IMR-90 (cell line): ENCODE results near the gene TPRX2. TPM values are rescaled to one million over a fixed set of nuclear protein-coding genes. Genes with fewer than 3 reads are reported as not detected.

Experiments used
- ATAC-seq: fragments of 200-7000 bp; cut with Tn5 transposase; 2 replicates; pipeline ENCODE4 v1.9.1; 2020; ENCODE audit warnings: low read depth, mild to moderate bottlenecking, moderate library complexity
- BruUV-seq: library from RNA; stranded (reverse); fragments of 400-500 nt; replicated peaks from 2 replicates; lab custom pipeline; 2021; lab: Mats Ljungman, UMichigan
- CTCF ChIA-PET: fragments of 300-600 bp; formaldehyde crosslinking; extraction: SDS; loops from one replicate; lab custom pipeline; 2021; ENCODE audit warnings: antibody characterized with exemption; lab: Yijun Ruan, JAX
- POLR2A ChIA-PET: fragments of 300-600 bp; sonication (Branson Sonifier 250); formaldehyde crosslinking; loops from one replicate; lab custom pipeline; 2022; ENCODE audit warnings: antibody characterized with exemption; ENCODE audit not compliant: unreplicated experiment; lab: Charles Lee
- DNase-seq: peaks from one replicate; pipeline ENCODE4 v3.0.0; 2013
- H2AFZ ChIP-seq: replicated peaks from 2 replicates; pipeline ENCODE3; 2013; ENCODE audit warnings: low read length, mild to moderate bottlenecking; ENCODE audit not compliant: poor library complexity
- H2AK5ac ChIP-seq: 2 replicates; pipeline ENCODE4 v1.6.1; 2013; ENCODE audit warnings: low read depth, low read length, inconsistent platforms
- H2AK9ac ChIP-seq: replicated peaks from 2 replicates; pipeline ENCODE3; 2013; ENCODE audit warnings: mild to moderate bottlenecking, low read depth, low read length, moderate library complexity; ENCODE audit not compliant: poor library complexity
- H2BK120ac ChIP-seq: 2 replicates; pipeline ENCODE4 v1.6.1; 2013; ENCODE audit warnings: low read depth, low read length, inconsistent platforms
- H2BK15ac ChIP-seq: 3 replicates; pipeline ENCODE4 v1.6.1; 2013; ENCODE audit warnings: low read depth, low read length, inconsistent platforms
- H2BK20ac ChIP-seq: 2 replicates; pipeline ENCODE4 v1.6.1; 2013; ENCODE audit warnings: low read depth, mild to moderate bottlenecking, inconsistent platforms, low read length, moderate library complexity
- H2BK5ac ChIP-seq: 2 replicates; pipeline ENCODE4 v1.6.1; 2013; ENCODE audit warnings: mild to moderate bottlenecking, low read depth, low read length, inconsistent platforms; ENCODE audit not compliant: poor library complexity, severe bottlenecking
- H3K14ac ChIP-seq: replicated peaks from 2 replicates; pipeline ENCODE4 v1.6.1; 2013; ENCODE audit warnings: low read depth, low read length, inconsistent platforms
- H3K18ac ChIP-seq: 2 replicates; pipeline ENCODE4 v1.6.1; 2013; ENCODE audit warnings: low read depth, low read length, control low read depth
- H3K23ac ChIP-seq: 2 replicates; pipeline ENCODE4 v1.6.1; 2013; ENCODE audit warnings: low read depth, low read length, inconsistent platforms
- H3K27ac ChIP-seq: 2 replicates; pipeline ENCODE4 v1.5.1; 2013; ENCODE audit warnings: mild to moderate bottlenecking, control low read depth, low read length; ENCODE audit not compliant: insufficient read depth
- H3K27me3 ChIP-seq: 2 replicates; pipeline ENCODE4 v1.6.1; 2013; ENCODE audit warnings: low read length; ENCODE audit not compliant: control insufficient read depth, insufficient read depth
- H3K36me3 ChIP-seq: 2 replicates; pipeline ENCODE4 v1.6.1; 2013; ENCODE audit warnings: low read length, mixed read lengths; ENCODE audit not compliant: control insufficient read depth, insufficient read depth
- H3K4ac ChIP-seq: 2 replicates; pipeline ENCODE4 v1.6.1; 2013; ENCODE audit warnings: low read depth, low read length, inconsistent platforms
- H3K4me1 ChIP-seq: 2 replicates; pipeline ENCODE4 v1.6.1; 2013; ENCODE audit warnings: low read length, mixed read lengths; ENCODE audit not compliant: control insufficient read depth, insufficient read depth
- H3K4me2 ChIP-seq: 2 replicates; pipeline ENCODE4 v1.6.1; 2013; ENCODE audit warnings: low read depth, mild to moderate bottlenecking, control low read depth, low read length, moderate library complexity
- H3K4me3 ChIP-seq: 2 replicates; pipeline ENCODE4 v1.5.1; 2013; ENCODE audit warnings: low read depth, mild to moderate bottlenecking, control low read depth, low read length, moderate library complexity; ENCODE audit not compliant: insufficient read depth
- H3K56ac ChIP-seq: 2 replicates; pipeline ENCODE4 v1.6.1; 2013; ENCODE audit warnings: low read length, inconsistent platforms; ENCODE audit not compliant: insufficient read depth; ENCODE audit errors: extremely low read depth
- H3K79me1 ChIP-seq, 2 experiments: 2 replicates each; pipeline ENCODE4 v1.6.1; 2013; ENCODE audit warnings: low read length in 2 of 2, inconsistent platforms in 1 of 2, low read depth in 1 of 2
- H3K9ac ChIP-seq: 2 replicates; pipeline ENCODE4 v1.6.1; 2013; ENCODE audit warnings: low read depth, low read length, control low read depth
- H3K9me1 ChIP-seq: 2 replicates; pipeline ENCODE4 v1.6.1; 2013; ENCODE audit warnings: low read length, inconsistent platforms; ENCODE audit not compliant: insufficient read depth
- H3K9me3 ChIP-seq: 2 replicates; pipeline ENCODE4 v1.6.1; 2013; ENCODE audit warnings: low read length; ENCODE audit not compliant: control insufficient read depth, insufficient read depth
- H4K20me1 ChIP-seq: 2 replicates; pipeline ENCODE4 v1.6.1; 2013; ENCODE audit warnings: low read length, inconsistent platforms; ENCODE audit not compliant: insufficient read depth
- H4K5ac ChIP-seq: 2 replicates; pipeline ENCODE4 v1.6.1; 2013; ENCODE audit warnings: mild to moderate bottlenecking, low read depth, low read length, control low read depth
- H4K8ac ChIP-seq, 2 experiments: 2 replicates each; pipeline ENCODE4 v1.6.1; 2013; ENCODE audit warnings: low read depth in 2 of 2, low read length in 2 of 2, control low read depth in 1 of 2, inconsistent platforms in 1 of 2
- H4K91ac ChIP-seq: 2 replicates; pipeline ENCODE4 v1.6.1; 2013; ENCODE audit warnings: low read depth, low read length, inconsistent platforms; ENCODE audit not compliant: insufficient read depth
- BHLHE40 ChIP-seq: fragments of 150-350 bp; IDR thresholded peaks from 2 replicates; pipeline ENCODE4 v1.6.1; 2016; ENCODE audit warnings: mild to moderate bottlenecking, low read depth, low read length
- MAZ ChIP-seq: IDR thresholded peaks from 2 replicates; pipeline ENCODE4 v1.6.1; 2012; ENCODE audit warnings: low read depth, mild to moderate bottlenecking, low read length, improper control_type of control experiment, moderate library complexity, borderline replicate concordance
- MXI1 ChIP-seq: IDR thresholded peaks from 2 replicates; pipeline ENCODE4 v1.6.1; 2012; ENCODE audit warnings: low read depth, mild to moderate bottlenecking, low read length, moderate library complexity, borderline replicate concordance
- POLR2A ChIP-seq: IDR thresholded peaks from 2 replicates; pipeline ENCODE4 v1.6.1; 2012; ENCODE audit warnings: mild to moderate bottlenecking, low read depth, low read length
- RAD21 ChIP-seq: IDR thresholded peaks from 2 replicates; pipeline ENCODE4 v1.6.1; 2012; ENCODE audit warnings: low read length, improper control_type of control experiment
- RCOR1 ChIP-seq: IDR thresholded peaks from 2 replicates; pipeline ENCODE4 v1.6.1; 2012; ENCODE audit warnings: mild to moderate bottlenecking, low read length, improper control_type of control experiment; ENCODE audit not compliant: insufficient replicate concordance
- RFX5 ChIP-seq: IDR thresholded peaks from 2 replicates; pipeline ENCODE4 v1.8.0; 2012; ENCODE audit warnings: low read depth, mild to moderate bottlenecking, low read length, moderate library complexity
- WGBS, 2 experiments: methylation state at CpG; one replicate each; pipeline versions ENCODE4 v1.1.5 to v1.1.7; 2013; ENCODE audit warnings: missing lambda C conversion rate in 2 of 2; ENCODE audit not compliant: insufficient read length in 1 of 2; ENCODE audit errors: extremely low coverage in 2 of 2; 5-methylcytosine and 5-hydroxymethylcytosine counted together
- dilution Hi-C: fragments of 300-500 bp; cut with HindIII; formaldehyde crosslinking; loops from one replicate; pipeline ENCODE4 v1.14.3; 2018; ENCODE audit warnings: low sequenced_read_pairs; ENCODE audit not compliant: unreplicated experiment
- in situ Hi-C: fragments of 300-500 bp; cut with MboI; formaldehyde crosslinking; loops from 3 replicates; pipeline ENCODE4 v1.14.3; 2019; ENCODE audit warnings: low sequenced_read_pairs, inconsistent platforms, mixed read lengths
- intact Hi-C: fragments of 100-400 bp; cut with micrococcal nuclease; formaldehyde crosslinking; loops from 2 replicates; pipeline ENCODE4 v1.10.0; 2022
- polyA plus RNA-seq, 3 experiments: library from polyadenylated mRNA; depleted of rRNA; stranded (reverse); fragments of >200 nt; gene quantifications; 2 replicates each; pipeline ENCODE4 v1.2.3, GENCODE V29; 2012; ENCODE audit warnings: low replicate concordance in 1 of 3
- total RNA-seq: library from RNA; depleted of rRNA; stranded (reverse); fragments of >200 nt; gene quantifications from 2 replicates; pipeline ENCODE4 v1.2.3, GENCODE V29; 2012
- TF ChIP-seq, protein P1 (sequence below): conservative IDR thresholded peaks from 2 replicates; pipeline ENCODE4 v1.5.1; 2012; ENCODE audit warnings: mild to moderate bottlenecking, low read depth, low read length, improper control_type of control experiment

The TPRX2 gene
- total and polyA plus RNA-seq, 2 of the 4 experiments (the other 2 are of a cell fraction): not detected

DNA sequence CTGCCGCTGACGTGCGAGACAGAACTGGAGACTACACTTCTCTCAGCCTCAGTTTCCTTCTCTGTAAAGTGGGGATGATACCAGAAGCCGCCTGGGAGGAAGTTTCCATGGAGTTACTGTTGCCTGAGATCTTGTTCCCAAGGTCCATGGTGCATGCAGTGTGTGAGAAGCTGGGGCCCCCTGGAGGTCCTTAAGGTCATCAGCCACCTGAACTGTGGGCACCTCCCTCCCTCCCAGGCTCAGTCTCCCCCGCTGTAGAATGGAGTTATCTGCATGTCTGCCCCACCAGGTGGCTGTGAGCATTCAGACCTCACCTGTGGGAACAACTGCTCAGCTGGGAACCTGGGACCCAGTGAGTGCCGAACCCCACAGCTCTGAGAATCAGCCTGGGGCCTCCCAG is 34.6 kb upstream of the TPRX2 start:
- no peak overlapping the region for H3K18ac ChIP-seq
- H2AK9ac ChIP-seq: no peak overlapping the region
- no peak overlapping the region for H2BK5ac ChIP-seq
- no peak overlapping the region for H4K5ac ChIP-seq
- no peaks in the 10 kb centered on the region for H4K20me1 ChIP-seq
- no peak overlapping the region for H3K14ac ChIP-seq
- H3K36me3 ChIP-seq: no peaks in the 10 kb centered on the region
- WGBS, 2 experiments: no CpG with 5 or more reads among the region's 6 CpGs
- dilution Hi-C loops: no loop called here
- H2AK5ac ChIP-seq: no peak overlapping the region
- H3K27ac ChIP-seq: no peak overlapping the region
- ATAC-seq (no peak), DNase-seq (no peak)
- H2BK15ac ChIP-seq: no peak overlapping the region
- in situ Hi-C loops: no loop called here
- no peak overlapping the region for H3K23ac ChIP-seq
- H3K9me1 ChIP-seq: no peaks in the 10 kb centered on the region
- H4K91ac ChIP-seq: no peak overlapping the region
- ChIA-PET CTCF (no interaction called here), POLR2A (no interaction called here)
- H3K4ac ChIP-seq: no peak overlapping the region
- H3K9me3 ChIP-seq: peaks cover 4% of the 10 kb centered on the region
- no TSS peak for BruUV-seq
- peaks cover 35% of the 10 kb centered on the region for H3K27me3 ChIP-seq
- H3K79me1 ChIP-seq: no peaks in the 10 kb centered on the region
- no peak for TF ChIP-seq RFX5
- TF ChIP-seq MXI1: no peak
- no peak for TF ChIP-seq MAZ
- no peak for TF ChIP-seq BHLHE40
- TF ChIP-seq RCOR1: no peak
- no peak for TF ChIP-seq POLR2A
- no peak for TF ChIP-seq RAD21
- TF ChIP-seq, protein P1, sequence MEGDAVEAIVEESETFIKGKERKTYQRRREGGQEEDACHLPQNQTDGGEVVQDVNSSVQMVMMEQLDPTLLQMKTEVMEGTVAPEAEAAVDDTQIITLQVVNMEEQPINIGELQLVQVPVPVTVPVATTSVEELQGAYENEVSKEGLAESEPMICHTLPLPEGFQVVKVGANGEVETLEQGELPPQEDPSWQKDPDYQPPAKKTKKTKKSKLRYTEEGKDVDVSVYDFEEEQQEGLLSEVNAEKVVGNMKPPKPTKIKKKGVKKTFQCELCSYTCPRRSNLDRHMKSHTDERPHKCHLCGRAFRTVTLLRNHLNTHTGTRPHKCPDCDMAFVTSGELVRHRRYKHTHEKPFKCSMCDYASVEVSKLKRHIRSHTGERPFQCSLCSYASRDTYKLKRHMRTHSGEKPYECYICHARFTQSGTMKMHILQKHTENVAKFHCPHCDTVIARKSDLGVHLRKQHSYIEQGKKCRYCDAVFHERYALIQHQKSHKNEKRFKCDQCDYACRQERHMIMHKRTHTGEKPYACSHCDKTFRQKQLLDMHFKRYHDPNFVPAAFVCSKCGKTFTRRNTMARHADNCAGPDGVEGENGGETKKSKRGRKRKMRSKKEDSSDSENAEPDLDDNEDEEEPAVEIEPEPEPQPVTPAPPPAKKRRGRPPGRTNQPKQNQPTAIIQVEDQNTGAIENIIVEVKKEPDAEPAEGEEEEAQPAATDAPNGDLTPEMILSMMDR: no peak
- no peak overlapping the region for H3K56ac ChIP-seq
- H3K4me2 ChIP-seq: no peak overlapping the region
- H3K4me3 ChIP-seq: no peak overlapping the region
- no peak overlapping the region for H4K8ac ChIP-seq
- H2BK20ac ChIP-seq: no peak overlapping the region
- no peak overlapping the region for H3K9ac ChIP-seq
- no peak overlapping the region for H2AFZ ChIP-seq
- no peaks in the 10 kb centered on the region for H3K4me1 ChIP-seq
- H2BK120ac ChIP-seq: no peak overlapping the region
- intact Hi-C loops: no loop called here
